ENCODE measurements around the gene OGDH.

Gene OGDH

DNA sequence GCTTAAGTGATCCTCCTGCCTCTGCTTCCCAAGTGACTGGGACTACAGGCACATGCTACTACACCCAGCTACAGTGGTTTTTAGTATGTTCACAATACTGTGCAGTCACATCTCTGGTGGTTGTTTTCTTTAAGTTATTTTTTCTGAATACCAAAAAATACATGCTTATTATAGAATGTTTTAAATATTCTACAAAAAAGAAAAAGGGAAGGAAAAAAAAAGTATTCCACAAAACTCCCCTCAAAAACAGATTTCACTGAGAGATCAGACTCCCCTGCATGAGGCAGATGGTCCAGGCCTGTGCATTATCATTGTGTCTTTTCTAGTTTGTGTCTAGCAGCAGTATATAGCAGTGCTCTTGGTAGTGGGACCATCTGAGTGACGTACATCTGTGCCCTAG, 36.8 kb downstream of the OGDH start:
- TF ChIP-seq, protein P1, sequence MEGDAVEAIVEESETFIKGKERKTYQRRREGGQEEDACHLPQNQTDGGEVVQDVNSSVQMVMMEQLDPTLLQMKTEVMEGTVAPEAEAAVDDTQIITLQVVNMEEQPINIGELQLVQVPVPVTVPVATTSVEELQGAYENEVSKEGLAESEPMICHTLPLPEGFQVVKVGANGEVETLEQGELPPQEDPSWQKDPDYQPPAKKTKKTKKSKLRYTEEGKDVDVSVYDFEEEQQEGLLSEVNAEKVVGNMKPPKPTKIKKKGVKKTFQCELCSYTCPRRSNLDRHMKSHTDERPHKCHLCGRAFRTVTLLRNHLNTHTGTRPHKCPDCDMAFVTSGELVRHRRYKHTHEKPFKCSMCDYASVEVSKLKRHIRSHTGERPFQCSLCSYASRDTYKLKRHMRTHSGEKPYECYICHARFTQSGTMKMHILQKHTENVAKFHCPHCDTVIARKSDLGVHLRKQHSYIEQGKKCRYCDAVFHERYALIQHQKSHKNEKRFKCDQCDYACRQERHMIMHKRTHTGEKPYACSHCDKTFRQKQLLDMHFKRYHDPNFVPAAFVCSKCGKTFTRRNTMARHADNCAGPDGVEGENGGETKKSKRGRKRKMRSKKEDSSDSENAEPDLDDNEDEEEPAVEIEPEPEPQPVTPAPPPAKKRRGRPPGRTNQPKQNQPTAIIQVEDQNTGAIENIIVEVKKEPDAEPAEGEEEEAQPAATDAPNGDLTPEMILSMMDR (conservative IDR thresholded peaks at IDR 0.05; ENCODE audit: low read length): no peak
- no peak overlapping the region for H3K4me3 ChIP-seq (ENCODE audit: low read length)
- no peak for DNase-seq (ENCODE audit: low read depth)

DNA sequence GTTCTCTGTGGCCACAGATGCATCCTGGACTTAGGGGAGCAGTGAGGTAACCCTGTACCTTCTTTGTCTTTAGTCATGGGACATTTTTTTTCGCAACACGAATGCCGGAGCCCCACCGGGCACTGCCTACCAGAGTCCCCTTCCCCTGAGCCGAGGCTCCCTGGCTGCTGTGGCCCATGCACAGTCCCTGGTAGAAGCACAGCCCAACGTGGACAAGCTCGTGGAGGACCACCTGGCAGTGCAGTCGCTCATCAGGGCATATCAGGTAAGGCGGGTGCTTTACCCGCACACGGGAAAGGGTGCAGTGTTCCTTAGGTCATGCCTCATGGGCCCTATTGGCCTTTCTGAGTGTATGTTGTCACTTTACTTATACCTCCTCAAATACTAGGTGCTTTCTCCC, 38.8 kb downstream of the OGDH start:
- TF ChIP-seq, protein P1 (conservative IDR thresholded peaks at IDR 0.05; ENCODE audit: low read length): no peak
- no peak for DNase-seq (ENCODE audit: low read depth)
- H3K4me3 ChIP-seq (ENCODE audit: low read length): no peak overlapping the region

DNA sequence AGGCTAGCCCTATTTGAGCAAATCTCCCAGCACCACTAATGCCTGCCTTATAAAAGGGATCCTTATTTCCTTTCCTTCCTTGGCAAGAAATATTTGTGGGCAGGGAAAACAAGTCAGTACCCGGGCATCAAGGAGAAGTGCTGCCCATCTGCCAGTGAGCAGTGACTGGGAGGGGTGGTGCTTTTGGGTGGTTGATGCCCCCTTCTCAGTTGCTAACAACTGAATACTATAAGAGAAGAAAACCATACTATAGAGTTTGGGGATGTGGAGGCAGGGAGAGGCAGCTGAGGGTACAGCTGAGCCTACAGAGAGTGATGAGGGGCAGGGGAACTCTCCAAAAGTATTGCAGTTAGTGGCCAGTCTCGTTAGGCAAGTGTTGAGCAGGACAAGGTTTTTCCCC, 39.3 kb downstream of the OGDH start:
- TF ChIP-seq, protein P1 (conservative IDR thresholded peaks at IDR 0.05; ENCODE audit: low read length): no peak
- H3K4me3 ChIP-seq (ENCODE audit: low read length): no peak overlapping the region
- no peak for DNase-seq (ENCODE audit: low read depth)

DNA sequence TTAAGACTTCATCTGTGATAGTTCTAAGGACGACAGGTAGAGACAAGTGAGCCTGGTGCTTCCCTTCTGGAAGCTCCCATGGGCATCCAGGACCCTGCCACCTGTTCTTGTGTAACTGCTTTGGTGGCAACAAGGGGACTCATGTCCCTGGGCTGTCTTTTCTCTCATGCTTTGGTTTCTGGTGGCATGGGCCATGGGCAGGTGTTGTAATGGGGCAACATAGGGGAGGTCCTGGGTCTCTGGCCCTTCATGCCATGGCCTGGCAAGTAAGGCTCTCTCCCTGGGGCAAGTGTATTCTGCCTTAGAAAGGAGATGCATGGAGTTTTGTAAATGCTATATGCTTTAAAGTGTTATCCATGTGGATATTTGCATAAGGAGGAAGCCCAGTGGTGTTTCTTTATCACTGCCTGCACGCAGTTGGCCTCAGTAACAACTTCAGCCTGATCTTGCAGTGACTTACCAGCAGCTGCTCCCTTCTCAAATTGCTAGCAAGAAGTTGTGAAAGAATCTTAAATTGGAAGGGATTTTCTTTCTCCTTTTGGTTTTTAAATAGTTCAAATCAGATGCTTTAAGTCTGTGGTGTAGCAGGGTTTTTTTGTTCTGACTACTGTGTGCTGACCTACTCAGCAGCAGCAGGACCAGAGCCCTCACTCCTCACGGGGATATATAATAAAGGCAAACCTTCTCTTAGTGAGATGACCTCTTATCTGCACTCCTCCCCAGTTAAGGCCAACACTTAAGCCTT, 39.9 kb downstream of the OGDH start:
- TF ChIP-seq, protein P1 (conservative IDR thresholded peaks at IDR 0.05; ENCODE audit: low read length): no peak
- no peak overlapping the region for H3K4me3 ChIP-seq (ENCODE audit: low read length)
- no peak for DNase-seq (ENCODE audit: low read depth)

DNA sequence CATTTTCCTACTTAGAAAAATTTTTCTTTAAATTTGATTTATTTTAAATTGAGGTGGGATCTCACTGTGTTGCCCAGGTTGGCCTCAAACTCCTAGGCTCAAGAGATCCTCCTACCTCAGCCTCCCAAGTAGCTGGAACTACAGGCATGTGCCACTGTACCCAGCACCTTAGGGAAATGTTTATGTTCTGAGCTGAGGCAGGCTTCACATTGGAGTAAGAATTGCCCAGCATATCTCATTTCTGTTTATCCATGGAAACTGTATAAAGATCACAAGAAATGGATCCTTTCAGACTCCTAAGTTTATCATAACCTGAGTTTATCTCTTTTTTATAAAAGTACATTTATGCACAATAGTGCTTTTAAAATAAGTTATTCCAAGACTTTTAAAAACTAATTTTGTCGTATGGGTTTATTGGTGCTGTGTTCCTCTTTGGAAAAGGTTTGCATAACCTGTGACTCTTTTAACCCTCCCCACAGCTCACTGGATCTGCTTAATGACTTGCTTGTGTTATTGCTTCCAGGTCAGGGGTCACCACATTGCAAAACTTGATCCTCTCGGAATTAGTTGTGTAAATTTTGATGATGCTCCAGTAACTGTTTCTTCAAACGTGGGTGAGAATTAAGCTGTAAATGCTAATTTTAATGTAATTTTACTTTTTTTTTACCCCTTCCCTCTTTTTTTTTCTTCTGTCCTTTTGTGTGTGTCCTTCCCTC, 40.7 kb downstream of the OGDH start:
- no peak overlapping the region for H3K4me3 ChIP-seq (ENCODE audit: low read length)
- DNase-seq (ENCODE audit: low read depth): no peak
- TF ChIP-seq, protein P1 (conservative IDR thresholded peaks at IDR 0.05; ENCODE audit: low read length): no peak

DNA sequence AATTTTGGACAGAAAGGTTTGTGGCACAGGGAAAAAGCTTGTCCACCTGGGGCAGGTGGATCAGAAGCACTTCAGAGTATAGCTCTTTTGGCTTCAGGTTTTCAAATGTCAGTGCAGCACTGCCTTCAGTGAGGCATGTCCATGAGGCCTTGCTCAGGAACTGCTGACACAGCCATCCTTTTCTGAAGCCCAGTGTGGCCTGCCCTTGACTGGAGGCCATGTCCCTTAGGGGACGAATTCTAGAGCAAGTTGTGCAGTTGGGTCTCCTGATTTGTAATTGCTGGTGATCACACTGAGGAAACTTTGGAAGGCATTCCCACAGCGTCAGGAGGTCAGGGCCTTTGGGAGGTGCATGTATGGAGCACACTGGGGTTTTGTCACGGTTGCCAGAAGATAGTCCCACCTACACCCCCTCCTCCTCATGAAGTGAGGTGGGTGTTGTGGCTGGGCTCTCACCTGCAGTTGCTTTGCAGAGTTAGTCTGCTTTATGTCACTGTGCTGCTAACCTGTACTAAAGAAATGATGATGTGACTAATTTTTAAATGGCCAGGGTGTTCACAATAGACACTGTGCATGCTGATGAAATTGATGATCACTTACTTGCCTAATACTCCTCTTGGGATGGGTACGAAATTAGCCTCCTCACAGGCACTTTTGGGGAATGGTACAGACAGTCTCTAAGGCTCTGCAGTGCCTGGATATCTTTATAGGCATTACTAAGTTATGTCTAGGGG, 41.7 kb downstream of the OGDH start:
- H3K4me3 ChIP-seq (ENCODE audit: low read length): no peak overlapping the region
- no peak for DNase-seq (ENCODE audit: low read depth)
- TF ChIP-seq, protein P1 (conservative IDR thresholded peaks at IDR 0.05; ENCODE audit: low read length): no peak

Data from AG10803 (cell line).